K562 (cell line): ENCODE results near the gene HNF1B. TPM values are rescaled to one million over a fixed set of nuclear protein-coding genes. Genes with fewer than 3 reads are reported as not detected.

Experiments
- REST ChIP-seq, 2 experiments: fragments of 450-650 bp; formaldehyde crosslinking in 1 of 2; IDR thresholded peaks; 2 replicates each; pipeline versions ENCODE4 v1.4.0 to v1.6.1; 2014 to 2020; ENCODE audit warnings: mild to moderate bottlenecking in 2 of 2, borderline replicate concordance in 1 of 2, low read depth in 1 of 2
- ZBTB12 ChIP-seq: fragments of 250-450 bp; sonication (Bioruptor Pico); IDR thresholded peaks from 2 replicates; pipeline ENCODE4 v1.4.0; 2020
- ZNF589 ChIP-seq: fragments of 200-800 bp; sonication (Bioruptor generic); IDR thresholded peaks from 2 replicates; pipeline ENCODE4 v1.6.1; 2016; ENCODE audit warnings: low read depth, missing genetic modification characterization, missing compliant biosample characterization
- ZNF639 ChIP-seq, 2 experiments: fragments of 200-800 bp in 1 of 2; sonication (Bioruptor generic) in 1 of 2; sonication (generic) in 1 of 2; formaldehyde crosslinking in 1 of 2; IDR thresholded peaks in 1 of 2; conservative IDR thresholded peaks in 1 of 2; 2 replicates each; pipeline versions ENCODE4 v1.5.0 to v1.6.1; 2016 to 2020; ENCODE audit warnings: missing compliant biosample characterization in 1 of 2, missing genetic modification characterization in 1 of 2, missing genetic modification reagents in 1 of 2
- polyA plus RNA-seq, 8 experiments: library from polyadenylated mRNA; depleted of rRNA in 4 of 8; stranded (reverse) in 5 of 8; unstranded in 3 of 8; fragments of >200 nt; fragmentation: Nextera tagmentation in 2 of 8; fragmentation: Illumina TruSeq in 1 of 8; extraction: Ambion mirVana in 2 of 8; extraction: Trizol in 1 of 8; gene quantifications; 2 replicates each; pipeline versions ENCODE4 v1.2.1 to v1.2.3, GENCODE V29; 2011 to 2014; ENCODE audit warnings: inconsistent platforms in 1 of 8, missing spikeins in 1 of 8
- total RNA-seq, 7 experiments: library from RNA; depleted of rRNA in 6 of 7; stranded (reverse); fragments of >200 nt in 6 of 7; fragmentation: Illumina TruSeq in 2 of 7; extraction: Trizol in 2 of 7; gene quantifications; 2 replicates each; pipeline versions ENCODE4 v1.2.1 to v1.2.3, GENCODE V29; 2011 to 2021; ENCODE audit warnings: low replicate concordance in 1 of 7

HNF1B gene
- total and polyA plus RNA-seq, 9 of the 15 experiments (the other 6 are each of a cell fraction or from before 2014, with no cell fraction given): not detected

- TF ChIP-seq REST (IDR thresholded peaks at IDR 0.05; ENCODE audit: borderline replicate concordance) (no peak), REST (CRISPR knock-in tag; IDR thresholded peaks at IDR 0.05; ENCODE audit: low read depth) (no peak), ZNF589 (no peak), ZNF639 (CRISPR knock-in tag; conservative IDR thresholded peaks at IDR 0.05 in 1 of 2, IDR thresholded peaks at IDR 0.05 in 1 of 2) (no peak), ZBTB12 (CRISPR knock-in tag) (no peak)
- TF ChIP-seq, all 486 proteins: peak for 0
These were observed 1.3 kb downstream of the HNF1B start (continued) for GRCh38 chr17:37743612-37743874.
